Measurements from ENCODE around the gene ZBTB11. TPM values are rescaled to one million over a fixed set of nuclear protein-coding genes. Genes with fewer than 3 reads are reported as not detected.

ZBTB11 gene
- total RNA-seq, 2 donors from 2014 or later: 12.2 to 14.3 TPM

DNA sequence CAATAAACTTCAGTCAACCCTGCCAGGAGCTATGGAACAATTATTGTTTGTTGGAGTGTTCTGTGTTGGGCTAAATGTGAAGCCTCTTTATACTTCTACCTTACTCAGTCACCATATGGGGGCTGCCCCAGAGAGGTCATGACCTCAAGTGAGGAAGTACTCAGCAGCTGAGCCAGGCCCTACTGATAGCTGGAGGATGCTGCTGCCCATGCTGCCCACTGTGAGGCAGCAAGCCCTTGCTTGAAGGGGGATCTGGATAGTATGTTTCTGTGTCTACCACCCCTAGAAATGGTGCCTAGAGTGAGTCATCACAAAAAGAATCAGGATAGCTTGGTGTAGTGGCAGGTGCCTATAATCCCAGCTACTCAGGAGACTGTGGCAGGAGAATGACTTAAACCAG, 14.0 kb upstream of the ZBTB11 start:
- no peak overlapping the region for H3K9ac ChIP-seq (ENCODE audit: low read depth in 2 of 2, low read length in 2 of 2)
- no peaks in the 10 kb centered on the region for H3K36me3 ChIP-seq
- no peak overlapping the region for H3K4me3 ChIP-seq
- H3K9me3 ChIP-seq: no peaks in the 10 kb centered on the region
- no peaks in the 10 kb centered on the region for H3K4me1 ChIP-seq
- TF ChIP-seq, protein P1, sequence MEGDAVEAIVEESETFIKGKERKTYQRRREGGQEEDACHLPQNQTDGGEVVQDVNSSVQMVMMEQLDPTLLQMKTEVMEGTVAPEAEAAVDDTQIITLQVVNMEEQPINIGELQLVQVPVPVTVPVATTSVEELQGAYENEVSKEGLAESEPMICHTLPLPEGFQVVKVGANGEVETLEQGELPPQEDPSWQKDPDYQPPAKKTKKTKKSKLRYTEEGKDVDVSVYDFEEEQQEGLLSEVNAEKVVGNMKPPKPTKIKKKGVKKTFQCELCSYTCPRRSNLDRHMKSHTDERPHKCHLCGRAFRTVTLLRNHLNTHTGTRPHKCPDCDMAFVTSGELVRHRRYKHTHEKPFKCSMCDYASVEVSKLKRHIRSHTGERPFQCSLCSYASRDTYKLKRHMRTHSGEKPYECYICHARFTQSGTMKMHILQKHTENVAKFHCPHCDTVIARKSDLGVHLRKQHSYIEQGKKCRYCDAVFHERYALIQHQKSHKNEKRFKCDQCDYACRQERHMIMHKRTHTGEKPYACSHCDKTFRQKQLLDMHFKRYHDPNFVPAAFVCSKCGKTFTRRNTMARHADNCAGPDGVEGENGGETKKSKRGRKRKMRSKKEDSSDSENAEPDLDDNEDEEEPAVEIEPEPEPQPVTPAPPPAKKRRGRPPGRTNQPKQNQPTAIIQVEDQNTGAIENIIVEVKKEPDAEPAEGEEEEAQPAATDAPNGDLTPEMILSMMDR (IDR thresholded peaks at IDR 0.05): no peak
- intact Hi-C loops (cut with DNase I): no loop called here
- H3K27ac ChIP-seq: no peak overlapping the region
- DNase-seq: no peak
- no peaks in the 10 kb centered on the region for H3K27me3 ChIP-seq

DNA sequence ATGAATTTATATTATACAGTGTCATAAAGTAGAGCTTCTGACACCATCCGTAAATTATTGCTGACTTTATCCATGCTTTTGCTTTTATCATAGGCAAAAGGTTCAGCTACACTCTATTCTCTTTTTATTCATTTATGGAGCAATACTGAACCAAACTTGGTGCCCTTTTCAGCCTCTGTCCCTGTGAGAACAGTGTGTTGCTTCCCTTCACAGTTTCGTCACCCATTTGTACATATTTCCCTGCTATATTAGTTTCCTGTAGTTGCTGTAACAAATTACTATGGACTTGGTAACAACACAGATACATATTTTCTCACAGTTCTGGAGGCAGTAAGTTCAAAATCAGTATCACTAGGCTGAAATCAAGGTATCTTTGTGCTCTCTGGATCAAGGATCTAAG, 12.4 kb upstream of the ZBTB11 start:
- no peak overlapping the region for H3K27ac ChIP-seq
- no peak for DNase-seq
- no peak overlapping the region for H3K4me3 ChIP-seq
- H3K9me3 ChIP-seq: no peaks in the 10 kb centered on the region
- H3K36me3 ChIP-seq: no peaks in the 10 kb centered on the region
- TF ChIP-seq, protein P1 (IDR thresholded peaks at IDR 0.05): no peak
- H3K27me3 ChIP-seq: no peaks in the 10 kb centered on the region
- intact Hi-C loops (cut with DNase I): no loop called here
- peaks cover 2% of the 10 kb centered on the region for H3K4me1 ChIP-seq
- H3K9ac ChIP-seq (ENCODE audit: low read depth in 2 of 2, low read length in 2 of 2): no peak overlapping the region

DNA sequence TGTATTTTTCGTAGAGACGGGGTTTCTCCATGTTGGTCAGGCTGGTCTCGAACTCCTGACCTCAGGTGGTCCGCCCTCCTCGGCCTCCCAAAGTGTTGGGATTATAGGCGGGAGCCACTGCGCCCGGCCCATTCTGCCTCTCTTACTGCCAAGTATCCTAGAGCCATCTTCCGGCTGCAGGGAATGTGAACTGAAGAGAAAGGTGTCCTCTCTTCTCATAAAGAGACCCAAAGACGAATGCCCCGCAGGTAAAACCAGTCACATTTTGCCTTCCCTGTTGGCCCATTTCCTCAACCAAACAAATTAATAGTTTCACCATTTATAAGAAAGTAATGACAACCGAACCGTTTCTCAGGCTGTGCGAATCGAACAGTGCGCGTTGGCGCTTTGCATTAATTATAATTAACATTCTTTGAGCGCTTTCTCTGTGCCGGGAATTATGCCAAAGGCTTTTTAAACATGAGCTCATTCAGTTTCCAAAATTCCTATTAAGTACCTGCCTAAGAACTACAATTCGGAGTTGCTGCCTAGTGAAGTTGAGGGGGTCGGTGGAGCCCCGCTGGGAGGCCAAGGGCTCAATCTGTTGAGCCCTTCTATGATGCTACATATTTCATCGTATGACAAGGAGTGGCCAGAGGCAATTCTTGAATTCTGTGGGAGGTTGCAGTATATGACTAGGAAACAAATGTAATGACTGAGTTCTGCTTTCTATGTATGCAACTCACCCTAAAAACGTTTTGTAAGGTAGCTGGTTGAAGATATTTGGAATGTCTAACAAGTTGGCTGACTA, 10.4 kb upstream of the ZBTB11 start:
- Histone ChIP-seq H3K4me3 (peak overlapping the region; percentile 95), H3K9me3 (no peaks in the 10 kb centered on the region), H3K36me3 (peaks cover 2% of the 10 kb centered on the region), H3K4me1 (peaks cover 9% of the 10 kb centered on the region), H3K9ac (ENCODE audit: low read depth in 2 of 2, low read length in 2 of 2) (peak overlapping the region; percentile 62 to 98), H3K27ac (peak overlapping the region; percentile 95), H3K27me3 (no peaks in the 10 kb centered on the region)
- DNase-seq: no peak
- intact Hi-C loops (cut with DNase I): no loop called here
- TF ChIP-seq, protein P1 (IDR thresholded peaks at IDR 0.05): no peak

DNA sequence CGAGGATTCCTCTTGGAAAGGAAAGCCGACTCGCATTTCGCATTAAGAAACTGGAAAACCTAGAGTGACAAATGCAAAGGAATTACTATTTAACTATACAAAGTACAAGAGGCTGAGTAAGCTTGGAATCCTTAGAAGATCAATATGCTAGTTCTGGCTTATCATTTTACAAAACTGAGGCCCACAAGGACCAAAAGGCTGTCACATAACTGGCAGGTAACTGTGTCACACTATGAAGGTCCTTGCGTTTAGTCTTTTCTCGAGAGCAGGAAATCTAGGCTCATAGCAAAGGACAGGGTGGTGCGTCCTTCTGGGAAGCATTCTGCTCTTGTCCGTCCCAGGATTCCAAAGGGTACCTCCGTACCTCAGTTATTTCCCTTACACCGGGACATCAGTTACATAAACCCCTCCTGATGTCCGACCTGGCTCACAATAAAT, 9.0 kb upstream of the ZBTB11 start:
- Histone ChIP-seq H3K36me3 (peaks cover 14% of the 10 kb centered on the region), H3K9ac (ENCODE audit: low read depth in 2 of 2, low read length in 2 of 2) (peak overlapping the region; percentile 86 to 98), H3K27ac (peak overlapping the region; percentile 95), H3K9me3 (no peaks in the 10 kb centered on the region), H3K4me3 (peak overlapping the region; percentile 95), H3K27me3 (no peaks in the 10 kb centered on the region), H3K4me1 (peaks cover 9% of the 10 kb centered on the region)
- DNase-seq: no peak
- TF ChIP-seq, protein P1 (IDR thresholded peaks at IDR 0.05): no peak
- intact Hi-C loops (cut with DNase I): no loop called here

DNA sequence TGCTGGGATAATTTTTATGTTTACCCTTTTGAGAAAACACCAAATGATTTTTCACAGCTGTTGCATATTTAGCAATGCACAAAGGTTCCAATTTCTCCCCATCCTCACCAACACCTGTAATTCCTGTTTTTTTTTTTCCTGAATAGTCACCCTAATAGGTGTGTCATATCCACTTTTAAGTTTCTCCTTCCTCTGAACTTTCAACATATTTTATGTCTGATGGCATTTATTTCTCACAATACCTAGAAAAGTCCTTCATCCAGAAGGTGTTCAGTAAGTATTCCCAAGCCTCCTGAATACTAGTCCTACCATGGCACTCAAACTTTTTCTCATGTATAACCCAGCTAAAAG, 8.1 kb upstream of the ZBTB11 start:
- Histone ChIP-seq H3K4me3 (peak overlapping the region; percentile 95), H3K9ac (ENCODE audit: low read depth in 2 of 2, low read length in 2 of 2) (peak overlapping the region in 1 of 2 donors; percentile 98)

More for the DNA sequence above, 8.1 kb upstream of the ZBTB11 start:
- intact Hi-C loops (cut with DNase I): no loop called here
- Histone ChIP-seq H3K27ac (no peak overlapping the region), H3K4me1 (peaks cover 9% of the 10 kb centered on the region), H3K9me3 (no peaks in the 10 kb centered on the region), H3K36me3 (peaks cover 14% of the 10 kb centered on the region), H3K27me3 (no peaks in the 10 kb centered on the region)
- TF ChIP-seq, protein P1 (IDR thresholded peaks at IDR 0.05): no peak
- DNase-seq: no peak

All from colonic mucosa (tissue), 4 donors.